HG02852 (cell line): ENCODE measurements around the gene MLPH.

Experiments
- ATAC-seq: cut with Tn5 transposase; IDR thresholded peaks from one replicate; pipeline ENCODE4 v1.9.1; 2021; ENCODE audit warnings: mild to moderate bottlenecking, moderate library complexity; ENCODE audit not compliant: unreplicated experiment

Gene MLPH

DNA sequence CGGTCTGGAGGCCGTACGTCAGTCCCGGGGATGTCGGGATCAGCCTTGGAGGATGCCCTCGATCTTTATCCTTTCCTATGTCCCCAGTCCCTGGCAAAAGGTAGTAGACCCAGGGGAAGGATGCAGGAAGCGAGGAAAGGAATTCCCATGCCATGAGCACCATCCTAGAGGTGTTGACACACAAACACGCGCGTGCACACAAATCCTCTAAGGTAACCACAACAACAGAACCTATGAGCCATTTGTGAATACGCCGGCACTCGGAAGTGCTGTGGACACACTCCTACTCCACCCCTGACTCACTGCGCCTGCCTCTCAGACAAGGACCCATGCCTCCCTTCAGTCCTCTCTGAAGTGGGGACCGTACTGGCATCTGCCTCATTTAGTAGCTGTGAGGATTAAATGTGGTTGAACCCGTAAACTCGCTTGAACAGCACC lies 11.3 kb upstream of the MLPH start:
- no peak for ATAC-seq

DNA sequence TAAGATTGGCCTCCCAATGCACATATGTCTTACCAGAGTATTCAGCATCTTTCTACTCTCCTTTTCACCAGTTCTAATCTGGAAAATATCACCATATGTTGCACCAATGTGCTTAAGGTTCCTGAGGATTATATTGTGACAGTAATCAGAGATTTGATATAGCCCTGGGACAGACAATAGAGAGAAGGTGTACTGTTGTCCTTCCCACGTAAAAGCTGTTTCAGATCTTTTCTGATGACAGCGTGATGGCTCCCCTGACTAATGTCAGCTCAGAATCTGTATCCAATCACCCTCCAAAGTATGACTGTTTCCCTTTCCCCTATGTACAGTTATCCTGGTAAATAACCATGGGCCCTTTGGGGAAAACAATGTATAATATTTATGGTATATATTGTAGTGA lies 9.0 kb upstream of the MLPH start:
- ATAC-seq, result no peak

DNA sequence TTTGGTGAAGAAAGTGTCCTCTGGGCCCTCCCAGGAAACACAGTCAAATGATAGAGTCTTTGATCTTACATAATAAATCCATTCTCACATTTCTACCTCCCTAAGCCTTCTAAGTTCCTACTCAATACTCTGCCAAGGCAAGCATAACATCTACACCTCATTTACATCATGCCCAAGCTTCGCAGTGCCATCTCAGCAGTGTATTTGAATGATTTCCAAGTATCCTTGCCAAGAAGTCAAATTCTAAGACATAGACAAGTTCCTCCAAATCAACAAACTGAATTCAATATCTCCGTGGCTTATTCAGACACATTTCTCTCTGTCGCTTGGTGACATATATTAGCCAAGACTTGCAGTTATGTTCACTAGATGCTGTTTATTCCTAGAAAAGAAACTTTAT lies 8.1 kb upstream of the MLPH start:
- no peak for ATAC-seq

DNA sequence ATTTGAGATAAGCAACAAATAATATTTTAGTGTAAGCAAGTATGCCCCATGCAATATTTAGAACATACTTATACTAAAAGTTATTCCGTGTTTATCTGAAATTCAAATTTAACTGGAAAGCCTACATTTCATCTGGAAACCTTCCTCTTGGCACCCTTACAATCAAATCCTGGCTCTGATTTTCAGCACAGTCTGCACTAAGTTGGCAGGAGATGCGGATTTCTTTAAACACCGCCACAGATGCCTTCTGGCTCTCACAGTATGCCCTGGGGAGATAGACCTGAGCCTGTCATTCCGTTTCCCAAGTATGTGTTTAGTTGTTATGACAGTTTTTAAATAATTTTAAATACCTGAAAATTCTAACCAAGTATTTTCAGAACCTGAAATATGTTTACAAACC lies 7.3 kb upstream of the MLPH start:
- ATAC-seq, result no peak

DNA sequence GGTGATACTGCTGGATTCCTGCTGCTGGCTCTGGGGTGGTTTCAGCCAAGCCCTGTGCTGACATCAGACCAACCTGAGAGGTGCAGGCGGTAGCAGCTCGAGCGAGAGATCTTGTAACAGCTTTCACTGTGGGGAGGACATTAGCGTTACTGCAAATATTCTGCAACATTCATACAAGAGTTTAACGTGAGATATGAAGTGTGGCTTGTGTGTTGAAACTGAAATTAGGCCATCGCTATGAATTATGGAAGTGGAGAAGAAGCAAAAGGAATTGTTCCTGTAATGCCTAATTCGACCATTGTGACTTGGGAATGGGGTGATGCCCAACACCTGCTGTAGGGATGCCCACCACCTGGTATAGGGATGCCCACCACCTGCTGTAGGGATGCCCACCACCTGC lies 6.5 kb upstream of the MLPH start:
- no peak for ATAC-seq

DNA sequence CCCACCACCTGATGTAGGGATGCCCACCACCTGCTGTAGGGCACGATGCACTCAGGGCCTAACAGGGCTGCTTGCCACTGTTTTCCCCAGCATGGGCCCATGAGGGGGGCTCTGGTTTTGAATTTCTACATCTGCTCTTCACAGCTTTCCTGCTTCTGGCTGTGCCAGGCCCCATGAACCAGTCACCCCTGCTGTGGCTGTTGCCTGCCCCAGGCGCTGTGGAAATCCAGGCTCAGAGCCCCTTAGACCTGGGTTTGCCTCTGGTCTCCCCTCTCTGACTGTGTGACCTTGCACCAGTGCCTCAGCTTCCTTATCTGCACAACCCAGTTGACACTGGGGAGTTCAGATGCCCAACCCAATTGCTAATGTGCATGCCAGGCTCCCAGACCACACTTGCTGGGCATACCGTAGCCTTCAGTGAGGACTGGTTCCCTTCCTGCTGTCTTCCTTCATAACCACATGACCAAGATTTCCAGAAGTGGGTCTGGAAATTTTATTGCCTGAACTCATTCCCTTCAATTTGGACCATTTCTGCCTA lies 6.0 kb upstream of the MLPH start:
- no peak for ATAC-seq

DNA sequence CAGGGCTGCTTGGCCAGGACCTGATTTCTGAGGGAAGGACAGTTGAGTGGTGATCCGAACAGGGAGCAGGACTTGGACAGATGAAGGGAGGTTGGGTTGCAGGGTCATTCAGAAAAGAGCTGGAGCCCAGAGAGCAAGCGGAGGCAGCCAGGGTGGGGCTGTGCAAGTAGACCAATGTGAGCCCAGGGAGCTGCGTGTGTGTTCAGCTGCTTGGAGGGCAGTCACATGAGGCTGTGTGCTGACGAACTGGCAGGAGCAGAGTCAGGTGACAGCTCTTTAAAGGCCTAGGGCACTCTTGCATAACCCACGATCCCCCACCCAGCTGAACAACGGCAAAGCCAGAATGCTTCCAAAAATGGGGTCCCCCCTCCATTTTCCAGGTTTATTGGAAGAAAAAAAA lies 4.6 kb upstream of the MLPH start:
- no peak for ATAC-seq

DNA sequence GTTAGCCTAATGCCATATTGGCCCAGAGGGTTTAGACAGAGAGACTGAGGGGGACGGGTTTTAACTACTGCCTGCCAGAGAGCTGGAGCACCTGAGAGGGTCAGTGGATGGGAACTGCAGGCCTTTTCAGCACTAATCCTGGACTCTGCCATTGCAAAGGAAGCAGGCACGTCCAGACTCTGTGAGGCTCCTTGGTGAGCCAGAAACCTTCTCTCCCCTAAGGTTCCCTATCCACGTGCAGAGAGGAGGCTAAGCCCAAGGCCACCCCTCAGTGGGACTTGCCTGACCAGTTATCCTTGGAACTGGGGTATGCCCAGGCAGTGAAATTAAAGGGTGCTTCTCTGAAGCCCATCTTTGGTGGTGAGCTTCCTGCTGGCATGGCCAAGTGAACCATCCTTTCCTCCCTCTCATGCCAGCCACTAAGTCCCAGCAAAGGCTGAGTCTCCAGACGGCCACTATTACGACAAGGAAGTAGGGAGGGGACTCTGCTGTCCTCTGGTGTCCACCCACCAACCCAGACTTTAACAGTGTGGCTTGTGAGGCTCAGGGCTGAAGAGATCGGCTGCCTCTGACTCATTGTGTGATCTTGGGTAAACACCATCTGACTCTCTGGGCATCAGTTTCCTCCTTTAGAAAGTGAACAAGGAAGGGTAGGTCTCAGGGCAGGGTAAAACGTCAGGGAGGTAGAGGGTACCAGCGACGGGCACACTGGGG lies 3.9 kb upstream of the MLPH start:
- ATAC-seq, result no peak

DNA sequence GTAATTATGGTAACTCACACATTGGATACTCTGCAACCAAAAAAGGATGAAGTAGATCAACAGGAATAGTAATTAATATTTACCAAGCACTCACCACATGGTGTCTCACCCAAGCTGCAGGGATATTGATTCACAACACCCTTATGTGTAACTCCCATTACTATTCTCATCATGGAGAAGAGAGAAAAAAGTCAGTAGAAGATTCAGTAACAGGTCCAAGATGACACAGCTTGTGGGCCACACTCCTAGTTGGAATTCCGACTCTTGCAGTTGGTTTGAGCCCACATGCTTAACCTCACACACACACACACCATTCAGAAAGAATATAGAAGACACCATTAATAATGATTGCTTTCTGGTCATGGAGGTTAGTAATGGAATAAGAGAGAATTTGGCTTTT lies 1.7 kb upstream of the MLPH start:
- no peak for ATAC-seq

DNA sequence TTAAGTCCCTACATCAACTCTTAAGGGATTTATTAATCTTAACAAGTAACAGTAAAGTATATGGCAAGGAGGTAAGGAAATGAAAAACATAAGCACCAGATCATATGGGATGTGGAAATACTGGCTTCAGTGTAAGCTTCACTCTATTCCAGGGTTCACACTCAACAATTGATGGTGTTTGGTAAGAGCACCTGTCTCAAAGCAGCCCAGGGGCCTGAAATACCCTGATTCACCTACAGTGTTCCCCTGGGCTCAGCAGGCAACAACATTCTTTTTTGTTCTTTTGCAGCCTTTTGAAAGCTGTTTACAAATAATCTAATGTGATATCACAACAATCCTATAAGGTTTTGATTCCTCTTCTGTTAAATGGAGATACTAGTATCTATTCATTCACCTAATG lies 1.2 kb upstream of the MLPH start:
- ATAC-seq, result no peak

DNA sequence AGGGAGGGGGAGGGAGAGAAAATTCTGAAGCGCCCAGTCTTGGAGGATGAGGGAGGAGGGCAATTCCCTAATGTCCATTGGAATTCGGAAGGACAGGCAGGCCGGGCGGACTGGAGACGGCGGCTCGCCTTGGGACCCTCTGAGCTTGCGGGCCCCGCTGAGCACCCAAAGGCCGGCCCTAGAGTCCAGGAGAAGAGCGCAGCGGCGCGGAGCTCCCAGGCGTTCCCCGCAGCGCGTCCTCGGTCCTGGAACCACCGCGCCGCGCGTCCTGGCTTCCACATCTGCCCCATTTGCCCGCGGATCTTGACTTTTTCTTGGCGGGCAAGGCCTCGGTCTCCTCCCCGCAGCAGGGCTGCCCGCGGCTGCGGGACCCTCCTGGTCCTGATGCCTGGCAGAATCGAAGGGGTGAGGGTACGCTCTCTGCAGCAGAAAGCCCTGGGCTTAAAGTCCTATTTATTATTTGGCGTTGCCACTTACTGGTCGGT lies 675 bp upstream of the MLPH start:
- ATAC-seq, result no peak

DNA sequence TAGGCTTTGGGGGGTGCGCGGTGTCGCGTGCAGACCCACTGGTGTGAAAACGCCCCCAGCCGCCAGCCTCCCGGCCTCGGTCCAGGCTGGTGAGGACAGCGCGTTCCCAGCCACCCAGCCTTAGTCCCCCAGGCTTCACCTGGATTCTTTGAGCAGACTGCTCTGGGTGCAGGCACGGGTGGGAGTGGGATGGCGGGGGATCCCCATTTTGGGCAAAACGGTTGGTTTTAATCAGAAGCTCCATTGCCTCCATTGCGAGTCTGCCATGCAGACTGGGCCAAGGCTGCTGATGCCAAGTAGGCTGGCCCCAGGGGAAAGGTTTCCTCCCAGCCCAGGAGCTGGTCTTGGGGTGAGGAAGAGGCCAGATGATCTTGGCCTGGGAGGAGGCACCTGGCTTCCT lies 445 bp downstream of the MLPH start:
- no peak for ATAC-seq

DNA sequence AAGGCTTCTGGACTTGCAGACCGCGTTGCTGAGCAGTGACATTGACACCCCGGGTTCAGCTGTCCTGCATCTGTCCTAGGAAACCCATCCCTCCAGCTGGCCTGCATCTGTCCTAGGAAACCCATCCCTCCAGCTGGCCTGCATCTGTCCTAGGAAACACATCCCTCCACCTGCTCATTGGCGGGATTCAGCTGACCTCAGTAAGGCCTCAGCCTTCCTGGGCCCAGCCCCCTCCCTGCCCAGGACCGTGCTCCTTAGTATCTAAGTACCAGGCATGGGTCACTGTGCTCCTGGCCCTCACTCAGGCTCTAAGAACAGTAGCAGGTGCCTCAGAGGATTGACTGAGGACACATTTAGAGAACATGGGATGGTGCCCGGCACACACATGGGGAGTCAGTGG lies 1.2 kb downstream of the MLPH start:
- ATAC-seq, result no peak

DNA sequence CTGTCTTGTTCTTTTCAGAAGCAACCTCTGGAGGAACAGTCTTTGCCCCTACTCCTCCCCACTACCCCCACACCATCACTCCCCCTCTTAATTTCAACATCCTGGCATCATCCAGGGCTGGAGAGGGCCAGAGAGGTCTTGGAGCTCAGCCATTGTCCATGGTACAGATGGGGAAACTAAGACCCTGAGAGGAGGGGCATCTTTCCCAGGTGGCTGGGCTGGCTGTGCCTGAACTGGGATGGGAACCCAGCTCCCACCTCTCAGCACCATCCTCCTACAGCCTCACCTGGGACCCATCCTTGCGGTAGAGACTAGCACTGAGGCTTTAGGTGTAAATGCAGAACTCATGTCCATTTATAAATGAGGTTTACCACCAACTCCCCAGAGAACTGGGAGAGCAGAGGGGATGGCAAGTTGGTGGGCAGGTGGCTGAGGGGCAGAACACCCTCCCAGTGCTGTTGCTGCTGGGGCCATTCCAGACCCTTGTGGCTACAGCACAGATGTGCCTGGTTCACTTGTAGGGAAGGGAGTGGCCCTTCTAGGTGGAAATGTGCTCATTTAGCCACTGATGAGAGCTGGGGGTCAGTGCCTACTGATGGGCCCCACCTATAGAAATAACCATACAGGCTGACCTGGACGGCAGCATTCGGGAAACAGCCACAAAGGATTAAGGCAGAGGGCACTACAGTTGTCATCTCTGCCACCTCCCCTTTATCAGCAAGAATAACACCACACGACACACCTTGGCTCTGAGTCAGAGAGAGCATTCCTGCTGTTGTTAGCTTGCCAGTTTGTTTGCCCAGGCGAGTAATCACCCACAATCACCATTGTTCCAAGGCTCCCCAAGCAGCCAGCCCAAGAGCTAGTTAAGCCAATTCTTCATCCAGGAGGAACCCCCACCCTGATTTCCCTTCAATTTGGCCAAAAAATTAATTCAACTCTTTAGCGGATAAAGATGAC lies 2.1 kb downstream of the MLPH start:
- ATAC-seq, result no peak

DNA sequence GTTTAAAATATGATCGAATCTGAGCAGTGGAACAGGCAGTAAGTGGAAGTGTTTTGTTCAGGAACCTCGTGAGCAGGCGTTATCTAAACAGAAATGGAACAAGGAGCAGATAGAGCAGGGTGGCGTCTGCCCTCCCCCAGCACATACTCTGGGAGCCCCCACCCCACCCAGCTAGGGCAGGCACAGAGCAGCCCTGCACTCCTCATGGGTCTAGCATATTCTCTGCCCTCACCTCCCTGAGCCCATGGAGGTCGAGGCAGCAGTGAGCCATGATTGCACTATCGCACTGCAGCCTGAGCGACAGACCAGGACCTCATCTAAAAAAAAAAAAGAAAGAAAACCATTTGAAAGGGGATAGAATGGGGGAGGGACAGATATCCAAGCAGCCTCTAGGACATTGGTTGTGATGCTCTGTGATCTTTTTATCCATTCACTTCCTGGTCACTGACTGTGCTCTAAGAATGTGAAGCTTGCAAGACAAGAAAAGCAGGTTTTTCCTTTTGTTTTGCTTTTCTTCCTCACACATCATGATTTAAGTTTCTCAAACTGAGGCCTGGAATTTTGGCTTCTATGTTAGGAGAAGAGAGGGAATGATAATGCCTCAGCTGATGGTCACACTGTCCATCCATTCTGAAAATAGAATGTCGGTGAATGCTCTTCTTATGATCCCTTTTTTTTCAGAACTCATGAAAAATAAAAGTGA lies 3.1 kb downstream of the MLPH start:
- no peak for ATAC-seq

DNA sequence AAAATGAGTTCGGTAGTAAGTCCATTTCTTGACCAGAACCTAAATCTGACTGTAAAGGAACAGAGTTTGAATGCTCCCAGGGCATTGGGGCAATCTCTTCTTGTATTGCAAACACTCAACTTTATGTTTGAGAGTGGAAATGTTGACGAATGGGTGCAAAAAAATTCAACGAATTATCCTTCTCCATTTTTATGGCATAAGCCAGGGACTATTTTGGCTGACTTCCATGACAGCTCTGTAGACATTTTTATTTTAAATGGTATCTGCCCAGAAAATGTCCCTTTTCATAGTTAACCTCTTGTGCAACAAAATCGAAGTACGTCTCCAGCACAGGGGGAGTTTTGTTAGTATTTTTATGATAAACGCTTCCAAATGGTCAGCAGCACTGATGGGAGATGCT lies 3.7 kb downstream of the MLPH start:
- ATAC-seq, result no peak

DNA sequence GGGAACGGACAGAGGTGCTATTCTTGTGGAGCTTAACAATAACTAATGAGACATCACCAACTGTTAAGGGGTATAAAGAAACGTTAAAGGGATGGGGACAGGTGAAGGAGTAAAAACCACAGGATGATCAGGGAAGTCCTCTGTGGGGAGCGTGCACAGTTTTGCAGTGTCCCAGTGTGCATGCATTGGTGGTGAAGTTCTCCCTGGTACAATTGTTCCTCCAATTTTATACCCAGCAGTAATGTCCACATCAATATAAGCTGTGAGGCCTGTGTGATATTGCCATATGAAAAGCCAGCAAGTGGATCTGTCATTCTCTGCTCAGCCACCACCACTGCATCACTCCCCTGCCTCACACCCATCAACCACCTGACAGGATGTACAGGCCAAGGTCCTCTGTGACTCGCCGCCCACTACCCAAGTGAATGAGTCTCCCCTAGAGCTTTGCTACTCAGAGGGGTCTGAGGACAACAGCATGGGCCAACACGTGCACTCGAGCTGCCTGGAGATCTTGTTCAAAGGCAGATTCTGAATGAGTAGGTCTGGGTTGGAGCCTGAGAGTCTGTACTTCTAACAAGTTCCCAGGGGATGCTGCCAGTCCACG lies 4.6 kb downstream of the MLPH start:
- no peak for ATAC-seq

DNA sequence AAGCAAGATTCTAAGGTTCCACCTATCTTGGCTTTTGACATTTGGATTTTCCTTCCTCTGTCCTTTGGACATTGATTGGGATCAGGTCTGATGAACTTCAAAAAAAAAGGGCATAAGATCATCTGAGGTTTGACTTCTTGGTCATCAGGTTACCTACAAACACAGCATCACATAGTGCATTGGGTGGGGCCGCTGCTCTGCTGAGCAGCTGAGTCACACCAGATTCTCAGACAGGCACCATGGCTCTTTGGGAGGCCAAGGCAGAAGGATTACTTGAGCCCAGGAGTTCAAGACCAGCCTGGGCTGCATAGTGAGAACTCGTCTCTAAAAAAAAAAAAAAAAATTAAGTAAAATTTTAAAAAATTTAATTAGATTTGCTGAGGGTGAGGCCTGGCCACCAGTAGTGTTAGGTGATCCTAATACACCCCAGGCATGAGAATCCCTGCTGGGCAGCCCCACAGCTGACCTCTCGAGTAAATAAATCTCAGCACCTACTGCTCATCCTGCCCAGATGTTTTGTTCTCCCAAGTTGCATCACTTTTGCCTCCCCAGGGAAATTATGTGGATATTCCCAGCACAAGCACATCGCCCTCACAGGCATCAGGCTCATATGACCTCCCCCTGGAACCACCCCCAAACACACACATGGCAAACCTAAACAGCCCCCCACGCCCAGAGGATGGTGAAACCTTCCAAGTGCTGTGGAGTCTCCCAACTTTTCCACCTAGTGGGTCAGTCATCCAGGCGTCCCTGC lies 5.3 kb downstream of the MLPH start:
- no peak for ATAC-seq

DNA sequence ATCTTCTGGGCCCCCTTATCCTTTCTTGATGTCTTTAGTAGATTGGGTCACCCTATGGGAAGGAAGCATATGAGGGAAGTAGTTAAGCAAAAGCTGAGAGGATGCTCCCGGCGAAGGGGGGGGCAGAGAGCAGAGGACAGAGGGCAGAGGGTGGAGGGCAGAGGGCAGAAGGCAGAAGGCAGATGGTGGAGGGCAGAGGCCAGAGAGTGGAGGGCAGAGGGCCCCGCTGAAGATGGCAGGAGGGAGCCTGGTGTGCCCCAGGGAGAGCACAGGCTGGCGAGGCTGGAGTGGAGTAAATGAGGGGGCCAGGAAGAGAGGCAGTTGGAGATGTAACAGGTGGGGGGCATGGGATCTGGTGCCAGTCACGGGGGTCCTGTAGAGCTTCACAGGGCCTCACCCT lies 7.0 kb downstream of the MLPH start:
- no peak for ATAC-seq

DNA sequence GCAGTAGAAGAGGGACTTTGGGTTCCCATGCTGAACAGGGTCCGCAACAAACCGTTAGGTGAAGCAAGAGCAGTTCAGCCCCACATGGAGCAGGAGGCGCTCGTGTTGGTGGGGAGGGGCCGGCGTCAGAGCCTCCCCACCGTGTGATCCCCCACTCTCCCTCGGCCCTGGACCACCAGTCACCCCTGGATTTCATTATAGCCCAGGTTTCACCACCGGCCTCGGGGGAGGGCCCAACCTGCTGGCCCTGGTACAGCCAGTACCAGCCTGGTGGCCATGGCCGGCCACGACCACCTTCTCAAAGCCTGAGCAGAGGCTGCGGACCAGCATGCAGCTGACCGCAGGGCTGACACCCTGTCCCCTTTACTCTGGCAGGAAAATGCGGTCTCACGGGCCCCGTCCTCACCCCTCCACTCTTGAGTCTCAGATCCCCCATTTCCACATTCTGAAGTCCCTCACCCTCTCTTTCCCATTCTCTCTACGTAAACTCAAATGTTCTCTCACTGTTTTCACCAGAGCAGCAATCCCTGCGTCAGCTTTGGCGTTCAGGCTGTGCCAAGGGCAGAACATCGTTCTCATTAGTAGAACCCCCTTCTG lies 8.6 kb downstream of the MLPH start:
- ATAC-seq, result no peak
